Measurements from ENCODE around the gene MEG3. TPM values are rescaled to one million over a fixed set of nuclear protein-coding genes. Genes with fewer than 3 reads are reported as not detected.

The MEG3 gene
- total RNA-seq, 2 donors from 2014 or later = not detected

DNA sequence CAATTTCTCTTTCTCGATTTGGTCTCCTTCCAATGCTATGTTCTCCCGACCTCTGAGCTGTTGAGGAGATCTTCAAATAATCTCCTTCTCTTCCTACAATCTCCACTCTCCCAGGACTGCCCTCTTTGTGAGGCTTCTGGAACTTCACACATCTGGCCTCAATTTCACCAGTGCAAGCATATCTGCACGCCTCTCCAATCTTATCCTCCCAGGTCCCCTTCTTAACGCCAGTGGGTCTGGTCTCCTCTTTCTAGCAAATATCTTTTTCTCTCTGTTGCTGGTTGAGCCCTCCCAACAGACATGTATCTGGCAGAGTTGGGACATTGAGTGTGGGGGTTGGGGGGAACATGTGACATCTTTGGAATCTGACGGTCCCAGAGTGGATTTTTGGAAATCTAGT, 59.7 kb downstream of the MEG3 start:
- no peak for DNase-seq
- Mint-ChIP-seq H3K27me3 (ENCODE audit: low read depth) (peaks cover 8% of the 10 kb centered on the region), H3K27ac (no peak overlapping the region), H3K4me1 (ENCODE audit: low read depth) (no peaks in the 10 kb centered on the region), H3K9me3 (no peaks in the 10 kb centered on the region), H3K36me3 (ENCODE audit: insufficient read depth in 2 of 2) (no peaks in the 10 kb centered on the region), H3K4me3 (no peak overlapping the region)
- no peak for ATAC-seq (replicated peaks in 1 of 2)

DNA sequence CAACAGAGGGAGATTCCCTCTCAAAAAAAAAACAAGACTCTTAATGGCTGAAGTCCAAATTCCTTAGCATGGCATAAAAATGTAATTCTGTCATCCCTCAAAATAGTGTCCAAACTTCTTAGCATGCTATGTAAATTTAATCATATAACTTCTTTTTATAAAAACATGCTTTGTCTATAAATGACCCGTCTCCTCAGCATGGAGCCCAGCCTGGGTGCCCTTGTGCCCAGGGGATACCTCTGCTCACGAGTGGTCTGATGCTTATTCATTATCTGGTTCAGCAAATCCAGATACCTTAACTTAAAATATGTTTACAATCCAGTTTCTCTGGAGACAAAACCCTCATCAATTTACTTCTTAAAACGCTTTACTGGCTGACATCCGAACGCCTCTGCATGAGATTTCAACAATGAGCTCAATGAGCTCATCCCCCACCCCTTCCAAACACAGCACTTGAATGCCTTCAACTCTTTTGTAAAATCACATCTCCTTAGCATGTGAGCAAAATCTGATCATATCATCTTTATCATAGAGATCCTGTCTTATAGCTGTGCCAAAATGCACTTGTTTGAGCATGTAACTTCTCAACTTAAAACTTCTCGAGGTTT, 61.9 kb downstream of the MEG3 start:
- H3K9me3 Mint-ChIP-seq = no peaks in the 10 kb centered on the region
- H3K4me1 Mint-ChIP-seq (ENCODE audit: low read depth) = no peaks in the 10 kb centered on the region
- peaks cover 8% of the 10 kb centered on the region for H3K27me3 Mint-ChIP-seq (ENCODE audit: low read depth)
- H3K27ac Mint-ChIP-seq = no peak overlapping the region
- no peaks in the 10 kb centered on the region for H3K36me3 Mint-ChIP-seq (ENCODE audit: insufficient read depth in 2 of 2)
- no peak overlapping the region for H3K4me3 Mint-ChIP-seq
- ATAC-seq (replicated peaks in 1 of 2) (no peak), DNase-seq (no peak)

DNA sequence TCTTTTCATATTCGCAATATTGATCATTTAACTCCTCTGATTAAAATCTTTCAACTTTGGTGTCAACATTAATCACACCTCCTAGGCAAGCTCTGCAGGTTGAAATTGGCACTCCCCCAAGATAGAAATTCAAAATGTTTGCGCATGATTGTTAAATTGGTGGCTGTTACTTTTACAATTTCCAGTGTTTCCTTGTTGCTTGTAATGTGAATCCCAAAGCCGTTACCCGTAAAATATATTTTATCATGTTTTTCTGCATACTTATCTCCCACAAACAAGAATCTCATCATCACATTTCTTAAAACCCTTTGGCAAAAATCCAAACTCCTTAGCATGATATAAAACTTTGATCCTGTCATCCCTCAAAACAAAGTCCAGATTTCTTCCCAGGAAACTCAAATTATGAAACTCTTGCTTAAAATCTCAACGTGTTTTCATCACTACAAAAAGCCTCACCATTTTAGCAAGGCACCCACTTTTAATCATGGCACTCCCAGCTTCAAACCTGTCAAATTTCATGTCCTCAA, 62.9 kb downstream of the MEG3 start:
- Mint-ChIP-seq H3K27me3 (ENCODE audit: low read depth) (peaks cover 8% of the 10 kb centered on the region), H3K4me1 (ENCODE audit: low read depth) (no peaks in the 10 kb centered on the region), H3K4me3 (no peak overlapping the region), H3K9me3 (no peaks in the 10 kb centered on the region), H3K36me3 (ENCODE audit: insufficient read depth in 2 of 2) (no peaks in the 10 kb centered on the region), H3K27ac (no peak overlapping the region)
- no peak for DNase-seq
- ATAC-seq (replicated peaks in 1 of 2) = no peak

DNA sequence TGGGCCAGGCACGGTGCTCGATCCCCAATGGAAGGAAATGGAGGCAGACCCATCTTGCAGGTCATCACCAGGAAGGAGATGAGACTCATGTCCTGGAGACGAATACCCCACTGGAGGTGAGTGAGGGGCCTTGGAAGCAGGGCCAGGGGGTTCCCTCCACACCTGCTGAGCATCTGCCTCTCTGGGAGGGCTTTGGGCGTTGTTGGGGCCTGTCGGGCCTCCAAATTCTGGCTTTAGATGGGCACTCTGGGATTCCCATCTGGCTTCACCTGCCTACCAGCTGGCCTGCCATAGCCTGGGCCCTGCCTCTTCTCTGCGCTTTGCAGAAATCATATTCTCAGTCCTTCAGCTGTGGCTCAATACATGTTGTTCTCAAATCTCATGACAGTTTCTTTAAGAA, 63.7 kb downstream of the MEG3 start:
- Mint-ChIP-seq H3K36me3 (ENCODE audit: insufficient read depth in 2 of 2) (no peaks in the 10 kb centered on the region), H3K4me1 (ENCODE audit: low read depth) (no peaks in the 10 kb centered on the region), H3K9me3 (no peaks in the 10 kb centered on the region), H3K27me3 (ENCODE audit: low read depth) (peaks cover 8% of the 10 kb centered on the region), H3K4me3 (no peak overlapping the region), H3K27ac (no peak overlapping the region)
- ATAC-seq (replicated peaks in 1 of 2) (no peak), DNase-seq (no peak)

DNA sequence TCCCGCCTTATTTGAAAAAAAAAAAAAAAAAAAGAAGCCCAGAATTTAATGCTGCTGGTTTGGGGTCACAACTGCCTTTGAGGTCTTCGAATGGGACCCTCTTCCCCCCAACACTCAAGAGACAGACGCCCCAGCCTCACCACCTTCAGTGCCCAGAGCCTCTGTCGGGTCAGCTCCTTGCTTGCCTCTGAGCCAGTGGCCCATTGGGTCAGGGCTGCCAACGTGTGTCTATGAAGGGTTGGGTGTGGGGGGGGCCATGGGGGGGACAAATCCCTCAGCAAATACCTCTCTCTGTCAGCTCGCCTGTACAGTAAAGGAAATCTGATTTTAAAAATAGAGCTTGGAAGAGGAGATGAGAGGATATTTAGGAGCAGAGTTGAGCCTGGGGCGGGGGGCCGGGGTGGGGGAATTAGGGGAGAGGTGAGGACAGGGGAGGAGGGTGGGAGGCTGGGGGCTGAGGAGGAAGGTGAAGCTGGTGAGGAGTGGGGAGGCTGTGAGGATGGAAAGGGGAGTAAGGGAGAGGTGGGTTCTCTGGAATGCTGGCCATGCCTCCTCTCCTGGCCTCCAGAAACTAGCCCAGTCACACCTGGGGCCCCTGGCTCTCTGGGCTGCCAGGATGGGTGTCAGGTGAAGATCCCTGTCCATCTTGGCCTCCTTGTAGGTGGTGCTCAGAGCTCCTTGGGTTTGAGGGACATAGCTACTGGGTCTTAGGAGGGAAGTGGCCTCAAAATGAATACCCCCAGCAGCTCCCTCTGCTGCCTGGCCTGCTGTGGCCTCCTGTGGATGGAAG, 64.3 kb downstream of the MEG3 start:
- H3K27ac Mint-ChIP-seq = no peak overlapping the region
- ATAC-seq (replicated peaks in 1 of 2) (no peak), DNase-seq (no peak)
- no peaks in the 10 kb centered on the region for H3K4me1 Mint-ChIP-seq (ENCODE audit: low read depth)
- H3K4me3 Mint-ChIP-seq = no peak overlapping the region
- no peaks in the 10 kb centered on the region for H3K9me3 Mint-ChIP-seq
- H3K36me3 Mint-ChIP-seq (ENCODE audit: insufficient read depth in 2 of 2) = no peaks in the 10 kb centered on the region
- peaks cover 8% of the 10 kb centered on the region for H3K27me3 Mint-ChIP-seq (ENCODE audit: low read depth)

DNA sequence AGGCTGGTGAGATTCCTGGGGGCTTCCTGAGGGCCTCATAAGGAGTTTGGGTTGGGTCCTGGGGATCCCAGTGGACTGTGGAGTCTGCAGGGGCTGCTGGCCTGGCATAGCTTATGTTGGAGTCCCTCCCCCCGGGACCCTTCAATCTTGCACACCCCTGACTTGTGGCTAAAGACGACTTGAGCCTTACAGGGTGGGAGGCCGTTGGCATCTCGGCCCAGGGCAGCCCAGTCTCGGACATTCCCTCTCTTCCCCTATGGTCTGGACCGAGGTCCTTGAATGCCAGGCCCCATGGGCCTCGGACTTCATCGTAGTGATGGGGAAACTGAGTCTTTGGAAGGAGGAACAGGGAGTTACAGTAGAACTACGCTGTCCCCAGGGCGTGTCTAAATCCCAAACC, 65.1 kb downstream of the MEG3 start:
- peaks cover under 1% of the 10 kb centered on the region for H3K27me3 Mint-ChIP-seq (ENCODE audit: low read depth)
- ATAC-seq (replicated peaks in 1 of 2) (no peak), DNase-seq (no peak)
- H3K36me3 Mint-ChIP-seq (ENCODE audit: insufficient read depth in 2 of 2) = no peaks in the 10 kb centered on the region
- H3K4me1 Mint-ChIP-seq (ENCODE audit: low read depth) = no peaks in the 10 kb centered on the region
- H3K9me3 Mint-ChIP-seq = no peaks in the 10 kb centered on the region
- H3K27ac Mint-ChIP-seq = no peak overlapping the region
- no peak overlapping the region for H3K4me3 Mint-ChIP-seq

DNA sequence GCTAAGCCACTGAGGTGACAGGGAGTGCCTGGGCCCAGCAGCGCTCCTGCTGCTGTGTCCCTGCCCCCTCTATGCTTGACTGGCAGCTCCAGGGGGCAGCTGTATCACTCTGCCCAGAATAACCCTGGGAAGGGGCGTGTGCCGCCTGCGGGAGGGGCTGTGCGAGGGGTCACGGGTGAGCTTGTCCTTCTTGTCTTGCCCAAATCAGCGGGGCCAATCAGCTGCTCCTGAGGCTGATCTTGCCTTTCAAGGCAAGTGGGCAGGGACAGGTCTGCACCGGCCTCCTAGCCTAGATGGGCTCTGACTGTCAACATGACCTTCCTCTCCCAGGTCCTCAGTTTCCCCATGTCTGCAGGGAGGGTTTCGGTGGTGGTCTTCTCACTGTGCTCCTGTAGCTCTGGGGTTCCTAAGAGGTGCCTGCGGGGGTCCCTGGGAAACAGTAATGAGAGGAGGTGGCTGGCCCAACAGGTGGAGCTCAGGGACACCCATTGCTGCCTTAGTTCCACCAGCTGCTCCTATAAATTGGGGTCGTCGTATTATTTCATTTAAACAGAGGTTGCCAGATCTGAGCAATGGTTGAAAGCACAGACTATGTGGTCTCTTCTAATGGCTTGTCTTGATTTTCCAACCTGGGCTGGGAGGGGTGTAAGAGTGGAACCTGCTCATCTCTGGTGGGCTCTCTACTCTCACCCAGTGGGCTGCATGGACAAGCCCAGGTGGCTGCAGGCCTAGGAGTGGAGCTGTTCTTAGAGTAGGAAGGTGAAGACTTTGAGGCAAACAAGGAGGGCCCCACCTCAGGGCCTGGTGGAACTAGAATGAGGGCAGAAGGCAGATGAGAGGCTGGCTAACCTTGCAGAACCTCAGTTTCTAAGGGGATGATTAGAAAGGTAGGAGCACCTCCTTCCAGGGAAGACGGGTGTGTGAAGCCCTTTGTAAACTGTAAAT, 65.9 kb downstream of the MEG3 start:
- H3K9me3 Mint-ChIP-seq = no peaks in the 10 kb centered on the region
- H3K27me3 Mint-ChIP-seq (ENCODE audit: low read depth) = no peaks in the 10 kb centered on the region
- H3K4me1 Mint-ChIP-seq (ENCODE audit: low read depth) = no peaks in the 10 kb centered on the region
- no peaks in the 10 kb centered on the region for H3K36me3 Mint-ChIP-seq (ENCODE audit: insufficient read depth in 2 of 2)
- no peak overlapping the region for H3K27ac Mint-ChIP-seq
- no peak overlapping the region for H3K4me3 Mint-ChIP-seq
- ATAC-seq (replicated peaks in 1 of 2) (no peak), DNase-seq (no peak)

DNA sequence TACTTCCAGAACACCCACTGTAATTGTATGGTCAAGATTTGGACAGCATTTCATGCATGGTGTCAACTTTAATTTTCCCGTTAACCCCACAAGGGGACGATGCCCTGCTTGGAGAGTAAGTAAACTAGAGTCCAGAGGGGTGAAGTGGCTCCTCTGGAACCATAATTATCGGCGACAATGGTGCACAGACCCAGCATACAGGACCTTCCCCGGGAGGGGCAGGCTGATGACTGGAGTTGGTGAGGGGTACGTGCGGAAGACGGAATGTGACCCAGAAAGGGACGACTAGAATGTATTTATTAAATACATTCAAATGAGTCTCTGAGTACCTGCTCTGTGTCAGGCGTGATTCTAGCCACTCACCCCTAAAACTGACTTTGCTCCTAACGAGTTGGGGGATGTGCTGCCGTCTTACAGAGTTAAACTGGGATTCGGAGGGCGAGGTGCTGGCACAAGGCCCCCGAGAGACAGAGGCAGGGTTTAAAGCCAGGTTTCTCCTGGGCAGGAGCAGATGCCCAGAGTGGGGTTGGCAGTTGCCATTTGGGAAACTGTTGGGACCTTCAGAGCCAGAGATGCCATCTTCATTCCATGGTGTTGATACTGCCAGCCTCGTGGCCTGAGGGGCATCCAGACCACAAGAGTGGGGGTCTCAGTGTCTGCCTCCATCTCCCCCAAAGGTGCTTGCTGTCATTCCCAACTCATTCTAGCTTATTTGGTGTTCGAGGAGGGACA, 66.7 kb downstream of the MEG3 start:
- H3K27me3 Mint-ChIP-seq (ENCODE audit: low read depth) = no peaks in the 10 kb centered on the region
- no peak overlapping the region for H3K27ac Mint-ChIP-seq
- no peak overlapping the region for H3K4me3 Mint-ChIP-seq
- ATAC-seq (replicated peaks in 1 of 2) (no peak), DNase-seq (no peak)
- H3K9me3 Mint-ChIP-seq = no peaks in the 10 kb centered on the region
- no peaks in the 10 kb centered on the region for H3K36me3 Mint-ChIP-seq (ENCODE audit: insufficient read depth in 2 of 2)
- no peaks in the 10 kb centered on the region for H3K4me1 Mint-ChIP-seq (ENCODE audit: low read depth)

DNA sequence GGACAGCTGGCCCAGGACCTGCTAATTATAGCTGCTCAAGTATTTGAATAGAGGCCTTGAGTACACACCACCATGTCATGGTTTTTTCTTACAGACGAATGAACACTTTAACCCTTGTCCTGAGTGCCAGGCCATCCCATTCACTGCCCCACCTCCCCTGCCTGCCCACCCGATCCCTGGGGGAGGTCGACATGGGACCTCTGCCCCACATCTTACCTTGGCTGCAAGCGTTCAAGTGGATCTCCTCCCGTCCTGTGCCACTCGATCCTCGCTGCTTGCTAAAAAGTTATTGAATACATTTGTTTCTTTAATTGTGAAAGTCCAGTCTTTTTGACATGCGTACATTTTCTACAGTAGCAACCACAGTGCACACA, 67.3 kb downstream of the MEG3 start:
- Mint-ChIP-seq H3K4me3 (no peak overlapping the region), H3K36me3 (ENCODE audit: insufficient read depth in 2 of 2) (no peaks in the 10 kb centered on the region), H3K4me1 (ENCODE audit: low read depth) (no peaks in the 10 kb centered on the region), H3K9me3 (no peaks in the 10 kb centered on the region), H3K27ac (no peak overlapping the region), H3K27me3 (ENCODE audit: low read depth) (no peaks in the 10 kb centered on the region)
- ATAC-seq (replicated peaks in 1 of 2) (no peak), DNase-seq (no peak)

DNA sequence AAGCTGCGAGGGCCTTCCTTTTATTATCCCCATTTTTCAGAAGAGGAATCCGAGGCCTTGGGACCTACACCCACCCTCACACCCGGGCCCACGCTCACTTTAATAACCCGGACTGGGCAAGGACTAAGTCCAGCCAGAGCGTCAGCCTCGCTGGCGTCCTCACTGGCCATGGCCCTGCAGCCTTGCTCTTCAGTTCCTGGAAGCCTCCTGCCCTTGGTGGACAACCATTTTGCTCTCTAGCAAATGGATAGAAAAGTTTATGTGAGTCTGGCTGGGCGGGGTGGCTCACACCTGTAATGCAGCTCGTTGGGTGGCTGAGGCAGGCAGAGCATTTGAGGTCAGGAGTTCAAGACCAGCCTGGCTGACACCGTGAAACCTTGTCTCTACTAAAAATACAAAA, 67.8 kb downstream of the MEG3 start:
- Mint-ChIP-seq H3K27me3 (ENCODE audit: low read depth) (peaks cover 3% of the 10 kb centered on the region), H3K36me3 (ENCODE audit: insufficient read depth in 2 of 2) (no peaks in the 10 kb centered on the region), H3K9me3 (no peaks in the 10 kb centered on the region), H3K27ac (no peak overlapping the region), H3K4me3 (no peak overlapping the region), H3K4me1 (ENCODE audit: low read depth) (no peaks in the 10 kb centered on the region)
- no peak for ATAC-seq (replicated peaks in 1 of 2)
- no peak for DNase-seq

DNA sequence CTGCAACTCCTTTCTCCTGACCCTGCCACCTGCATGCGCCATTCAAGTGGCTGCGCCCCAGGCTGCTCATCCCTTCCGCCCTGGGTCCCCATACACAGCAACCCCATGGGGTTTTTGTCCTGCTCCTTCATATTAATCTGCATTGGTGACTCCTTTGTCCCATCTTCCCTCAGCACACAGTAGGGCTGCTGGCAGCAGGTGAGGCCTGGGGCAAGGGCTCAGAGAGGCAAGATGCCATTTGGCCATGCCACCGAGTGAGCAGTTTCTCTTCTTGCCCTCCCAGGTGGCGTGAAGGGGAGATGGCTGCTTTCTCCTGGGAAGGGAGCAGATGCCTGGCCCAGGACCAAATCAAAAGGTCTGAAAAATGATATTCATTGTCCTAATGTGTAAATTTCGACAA, 68.5 kb downstream of the MEG3 start:
- Mint-ChIP-seq H3K4me1 (ENCODE audit: low read depth) (no peaks in the 10 kb centered on the region), H3K27ac (no peak overlapping the region), H3K9me3 (no peaks in the 10 kb centered on the region), H3K4me3 (no peak overlapping the region), H3K27me3 (ENCODE audit: low read depth) (peaks cover 10% of the 10 kb centered on the region), H3K36me3 (ENCODE audit: insufficient read depth in 2 of 2) (no peaks in the 10 kb centered on the region)
- DNase-seq (no peak), ATAC-seq (replicated peaks in 1 of 2) (no peak)

DNA sequence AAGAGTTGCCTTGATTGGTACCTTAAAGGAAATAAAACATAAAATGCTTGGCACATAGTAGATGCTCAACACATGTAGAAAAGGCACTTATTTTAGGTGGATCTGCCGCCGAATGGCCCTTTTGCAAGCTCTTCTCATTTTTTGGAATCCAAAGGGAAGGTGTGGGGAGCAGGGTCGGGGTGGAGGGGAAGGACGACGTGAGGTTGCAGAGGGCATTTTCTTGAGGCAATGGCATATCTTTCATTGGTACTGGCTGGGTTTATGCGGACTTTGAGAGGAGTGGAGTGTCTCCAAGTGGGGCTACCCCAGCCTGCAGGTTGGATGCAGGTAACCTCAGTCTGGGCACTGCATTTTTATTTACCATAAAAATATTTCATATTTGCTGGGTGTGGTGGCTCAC, 69.5 kb downstream of the MEG3 start:
- no peak for ATAC-seq (replicated peaks in 1 of 2)
- no peak overlapping the region for H3K4me3 Mint-ChIP-seq

More for the DNA sequence above, 69.5 kb downstream of the MEG3 start:
- peaks cover 20% of the 10 kb centered on the region for H3K27me3 Mint-ChIP-seq (ENCODE audit: low read depth)
- no peaks in the 10 kb centered on the region for H3K9me3 Mint-ChIP-seq
- DNase-seq = no peak
- H3K36me3 Mint-ChIP-seq (ENCODE audit: insufficient read depth in 2 of 2) = no peaks in the 10 kb centered on the region
- no peak overlapping the region for H3K27ac Mint-ChIP-seq
- H3K4me1 Mint-ChIP-seq (ENCODE audit: low read depth) = no peaks in the 10 kb centered on the region
